C4-2B (cell line): ENCODE data around the gene KCNQ1OT1.

Experiments used
- CTCF ChIP-seq: fragments of 450-650 bp; conservative IDR thresholded peaks from 2 replicates; pipeline ENCODE4 v1.5.1; 2017; ENCODE audit warnings: mild to moderate bottlenecking
- ZFX ChIP-seq: fragments of 450-650 bp; IDR thresholded peaks from 2 replicates; pipeline ENCODE4 v1.6.1; 2017

GRCh38 chr11:2562890-2563212 lies 136.9 kb downstream of the KCNQ1OT1 start:
- no peak for TF ChIP-seq CTCF
- no peak for TF ChIP-seq ZFX
